ENCODE measurements around the gene ZSCAN10. TPM values are rescaled to one million over a fixed set of nuclear protein-coding genes. Genes with fewer than 3 reads are reported as not detected.

The ZSCAN10 gene
- total RNA-seq, 1 donor from 2014 or later: 50.7 TPM

- Mint-ChIP-seq H3K4me1 (ENCODE audit: unreplicated experiment) (peaks cover 18% of the 10 kb centered on the region), H3K4me3 (ENCODE audit: unreplicated experiment) (peak within 1 kb of the TSS; percentile 99), H3K9me3 (ENCODE audit: unreplicated experiment) (no peaks in the 10 kb centered on the region), H3K27ac (ENCODE audit: unreplicated experiment) (peak within 1 kb of the TSS; percentile 96), H3K36me3 (ENCODE audit: low read depth, unreplicated experiment) (peaks cover 5% of the 10 kb centered on the region), H3K27me3 (ENCODE audit: unreplicated experiment) (peaks cover 4% of the 10 kb centered on the region)
- TF ChIP-seq, protein P1, sequence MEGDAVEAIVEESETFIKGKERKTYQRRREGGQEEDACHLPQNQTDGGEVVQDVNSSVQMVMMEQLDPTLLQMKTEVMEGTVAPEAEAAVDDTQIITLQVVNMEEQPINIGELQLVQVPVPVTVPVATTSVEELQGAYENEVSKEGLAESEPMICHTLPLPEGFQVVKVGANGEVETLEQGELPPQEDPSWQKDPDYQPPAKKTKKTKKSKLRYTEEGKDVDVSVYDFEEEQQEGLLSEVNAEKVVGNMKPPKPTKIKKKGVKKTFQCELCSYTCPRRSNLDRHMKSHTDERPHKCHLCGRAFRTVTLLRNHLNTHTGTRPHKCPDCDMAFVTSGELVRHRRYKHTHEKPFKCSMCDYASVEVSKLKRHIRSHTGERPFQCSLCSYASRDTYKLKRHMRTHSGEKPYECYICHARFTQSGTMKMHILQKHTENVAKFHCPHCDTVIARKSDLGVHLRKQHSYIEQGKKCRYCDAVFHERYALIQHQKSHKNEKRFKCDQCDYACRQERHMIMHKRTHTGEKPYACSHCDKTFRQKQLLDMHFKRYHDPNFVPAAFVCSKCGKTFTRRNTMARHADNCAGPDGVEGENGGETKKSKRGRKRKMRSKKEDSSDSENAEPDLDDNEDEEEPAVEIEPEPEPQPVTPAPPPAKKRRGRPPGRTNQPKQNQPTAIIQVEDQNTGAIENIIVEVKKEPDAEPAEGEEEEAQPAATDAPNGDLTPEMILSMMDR (IDR thresholded peaks at IDR 0.05; ENCODE audit: unreplicated experiment): no peak
- DNase-seq (ENCODE audit: low spot score): peak; percentile 89
These were observed 35.4 kb upstream of the ZSCAN10 start, which contains the start of gene ZNF213 for GRCh38 chr16:3134338-3135125. ZNF213 (plus strand) TSS chr16:3135029; CDS start chr16:3137281, 2,252 bp downstream.

DNA sequence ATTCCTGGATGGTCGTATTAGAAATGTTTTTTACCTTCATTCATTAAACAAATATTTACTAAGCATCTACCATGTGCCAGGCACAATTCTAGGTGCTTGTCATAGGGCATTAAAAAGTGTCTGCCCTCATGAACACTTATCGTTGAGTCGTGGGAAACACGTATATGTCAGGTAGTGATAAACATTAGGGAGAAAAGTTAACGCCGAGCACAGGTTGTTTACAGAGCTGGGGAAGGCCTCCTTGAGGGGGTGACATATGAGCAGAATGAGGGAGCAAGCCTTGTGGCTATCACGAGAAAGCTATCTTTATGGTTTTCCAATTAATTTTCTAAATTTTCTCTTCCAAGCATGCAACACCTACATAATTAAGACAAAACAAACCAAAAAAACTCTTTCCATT is 34.8 kb upstream of the ZSCAN10 start:
- peaks cover 7% of the 10 kb centered on the region for H3K36me3 Mint-ChIP-seq (ENCODE audit: low read depth, unreplicated experiment)
- peaks cover 21% of the 10 kb centered on the region for H3K4me1 Mint-ChIP-seq (ENCODE audit: unreplicated experiment)
- H3K27ac Mint-ChIP-seq (ENCODE audit: unreplicated experiment): peak overlapping the region; percentile 96
- H3K9me3 Mint-ChIP-seq (ENCODE audit: unreplicated experiment): no peaks in the 10 kb centered on the region
- H3K27me3 Mint-ChIP-seq (ENCODE audit: unreplicated experiment): peaks cover 4% of the 10 kb centered on the region
- H3K4me3 Mint-ChIP-seq (ENCODE audit: unreplicated experiment): peak overlapping the region; percentile 99
- TF ChIP-seq, protein P1 (IDR thresholded peaks at IDR 0.05; ENCODE audit: unreplicated experiment): no peak
- no peak for DNase-seq (ENCODE audit: low spot score)

- Mint-ChIP-seq H3K27ac (ENCODE audit: unreplicated experiment) (no peak overlapping the region), H3K36me3 (ENCODE audit: low read depth, unreplicated experiment) (peaks cover 15% of the 10 kb centered on the region), H3K27me3 (ENCODE audit: unreplicated experiment) (peaks cover 4% of the 10 kb centered on the region), H3K9me3 (ENCODE audit: unreplicated experiment) (no peaks in the 10 kb centered on the region), H3K4me3 (ENCODE audit: unreplicated experiment) (no peak overlapping the region), H3K4me1 (ENCODE audit: unreplicated experiment) (peaks cover 19% of the 10 kb centered on the region)
- TF ChIP-seq, protein P1 (IDR thresholded peaks at IDR 0.05; ENCODE audit: unreplicated experiment): peak; percentile 38
- DNase-seq (ENCODE audit: low spot score): peak; percentile 74
These were observed 32.8 kb upstream of the ZSCAN10 start for GRCh38 chr16:3131755-3132377.

GRCh38 chr16:3129137-3130131 is 30.3 kb upstream of the ZSCAN10 start:
- TF ChIP-seq, protein P1 (IDR thresholded peaks at IDR 0.05; ENCODE audit: unreplicated experiment): peak; percentile 77
- peak overlapping the region; percentile 56 for H3K4me3 Mint-ChIP-seq (ENCODE audit: unreplicated experiment)
- H3K27me3 Mint-ChIP-seq (ENCODE audit: unreplicated experiment): peaks cover 5% of the 10 kb centered on the region
- H3K36me3 Mint-ChIP-seq (ENCODE audit: low read depth, unreplicated experiment): peaks cover 24% of the 10 kb centered on the region
- H3K27ac Mint-ChIP-seq (ENCODE audit: unreplicated experiment): no peak overlapping the region
- DNase-seq (ENCODE audit: low spot score): peak; percentile 81
- H3K4me1 Mint-ChIP-seq (ENCODE audit: unreplicated experiment): peaks cover 19% of the 10 kb centered on the region
- H3K9me3 Mint-ChIP-seq (ENCODE audit: unreplicated experiment): no peaks in the 10 kb centered on the region
